HG02642 (cell line): ENCODE data around the gene TBC1D1.
"Not testable (repeated sequence)": the region's sequence is repeated elsewhere in the genome, so short reads cannot be mapped to it uniquely, and the experiment has no call there.

Source experiments
- ATAC-seq: cut with Tn5 transposase; IDR thresholded peaks from one replicate; pipeline ENCODE4 v1.9.1; 2021; ENCODE audit warnings: mild to moderate bottlenecking; ENCODE audit not compliant: unreplicated experiment, poor library complexity

TBC1D1 gene

DNA sequence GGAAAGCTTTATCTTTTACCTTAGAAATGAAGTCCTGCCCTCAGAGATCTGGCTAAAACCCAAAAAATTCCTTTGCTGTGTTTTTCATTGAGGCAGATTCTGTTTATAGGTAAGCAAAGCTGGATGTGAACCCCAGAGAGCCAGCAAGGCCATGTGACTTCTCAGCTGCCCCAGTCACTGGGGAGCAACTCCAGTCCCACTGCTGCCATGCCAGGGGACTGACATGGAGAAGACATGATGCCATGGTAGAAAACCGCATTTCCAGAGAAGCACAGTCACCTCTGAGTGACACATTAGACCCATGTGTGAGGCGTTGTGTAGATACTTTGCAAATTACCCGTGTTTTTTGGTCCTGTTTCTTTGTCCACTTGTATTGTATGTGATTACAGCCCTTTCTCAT lies 114.8 kb downstream of the TBC1D1 start:
- ATAC-seq: no peak

DNA sequence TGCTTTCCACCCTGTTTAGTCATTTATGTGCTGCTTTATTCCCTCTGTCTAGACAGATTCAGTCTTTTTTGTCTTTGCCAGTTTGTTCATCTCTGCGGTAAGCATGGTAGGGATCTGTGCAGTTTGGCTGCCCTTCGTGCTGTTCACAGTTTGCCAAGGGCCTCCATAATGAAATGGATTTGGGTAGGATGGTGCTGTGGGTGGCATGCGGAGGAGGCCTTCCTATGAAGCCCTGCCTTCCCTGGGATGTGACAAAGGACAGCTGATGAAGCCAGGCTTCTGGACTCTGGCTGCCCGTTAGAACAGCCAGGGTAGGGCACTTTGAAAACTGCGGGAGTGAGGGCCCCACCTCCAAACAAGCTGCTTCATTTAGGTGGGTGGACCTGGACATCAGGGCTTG lies 116.8 kb downstream of the TBC1D1 start:
- ATAC-seq: no peak

DNA sequence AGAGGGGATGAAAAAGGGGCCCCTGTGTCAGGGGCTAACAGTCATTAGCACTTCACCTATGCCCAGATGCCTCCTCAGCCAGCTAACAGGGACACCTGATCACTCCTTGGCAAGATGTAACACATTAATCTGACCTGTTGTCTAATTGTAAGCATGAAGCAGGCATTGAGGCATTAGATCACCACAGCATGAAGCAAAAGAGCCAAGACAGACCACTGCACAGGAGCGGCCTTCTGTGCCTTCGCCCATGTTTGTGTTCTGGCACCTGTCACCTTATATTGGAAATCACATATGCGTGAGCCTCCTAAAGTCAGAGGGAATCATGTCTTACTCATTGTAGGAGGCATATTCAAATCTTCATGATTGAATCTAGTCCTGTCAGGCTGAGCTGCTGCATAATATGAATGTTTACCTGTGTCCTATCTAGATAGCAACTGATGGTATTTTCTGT lies 117.7 kb downstream of the TBC1D1 start:
- no peak for ATAC-seq

DNA sequence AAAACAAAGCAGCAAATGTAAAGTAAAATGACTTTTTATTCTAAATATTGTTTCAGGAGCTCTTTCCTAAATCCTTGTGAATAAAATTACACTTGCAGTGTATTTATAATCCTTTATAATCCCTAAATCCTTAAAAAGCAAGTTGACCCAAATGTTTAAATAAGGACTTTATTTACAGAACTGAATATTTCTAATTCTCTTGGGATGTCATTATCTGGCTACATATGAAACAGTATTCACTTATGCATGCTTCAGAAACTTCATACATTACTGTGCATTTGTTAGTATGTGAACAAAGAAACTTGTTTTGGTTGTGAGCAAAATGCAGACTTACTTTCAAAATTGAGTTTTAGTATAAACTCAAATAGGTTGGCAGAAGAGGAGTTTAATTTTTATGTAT lies 118.5 kb downstream of the TBC1D1 start:
- ATAC-seq: no peak

DNA sequence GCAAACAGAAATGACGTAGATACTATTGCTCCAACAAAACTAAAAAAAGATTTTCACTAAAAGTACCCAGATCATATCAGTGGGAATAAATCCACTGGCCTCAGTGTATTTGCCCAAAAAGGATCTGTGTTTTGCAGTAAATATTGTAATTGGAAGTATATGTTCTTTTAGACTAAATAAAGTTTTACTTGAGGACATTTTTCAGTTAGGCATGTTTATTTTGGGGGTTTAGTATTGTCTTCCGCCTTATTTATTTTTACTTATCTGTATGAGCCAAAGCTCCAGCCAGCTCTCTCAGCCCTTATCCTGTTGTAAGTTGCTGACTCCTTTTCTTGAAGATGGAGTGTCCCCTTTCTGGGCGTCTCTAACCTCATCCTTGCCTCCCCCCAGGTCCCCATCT lies 119.1 kb downstream of the TBC1D1 start:
- ATAC-seq: no peak

DNA sequence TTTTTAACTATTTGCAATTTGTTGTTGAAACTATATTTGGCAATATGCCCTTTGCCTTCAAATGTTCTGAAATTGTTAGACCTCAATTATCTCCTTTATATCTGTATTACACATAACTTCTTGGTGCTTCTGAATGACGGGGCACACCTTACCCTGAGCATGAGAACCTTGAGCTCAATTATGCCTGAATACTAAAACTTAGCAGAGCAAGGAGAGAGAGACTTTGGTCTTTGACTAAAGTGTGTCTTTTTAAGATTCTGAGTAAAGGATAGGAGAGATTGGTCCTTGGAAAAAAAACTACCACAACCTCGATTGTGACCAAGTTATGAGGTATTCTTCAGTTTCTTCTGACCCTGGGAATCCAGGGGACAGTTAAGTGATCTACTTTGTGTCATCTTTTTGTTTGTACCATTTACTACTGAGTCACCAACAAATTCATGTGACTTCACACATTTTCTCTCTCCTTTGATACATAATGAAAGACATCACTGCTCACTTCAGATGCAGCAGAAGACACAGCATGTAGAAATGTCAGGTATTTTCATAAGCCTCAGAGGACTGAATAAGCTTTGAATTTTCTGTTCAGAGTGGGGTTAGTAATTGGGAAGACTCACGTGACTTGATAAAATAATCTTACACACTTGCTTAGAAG lies 120.8 kb downstream of the TBC1D1 start:
- no peak for ATAC-seq

DNA sequence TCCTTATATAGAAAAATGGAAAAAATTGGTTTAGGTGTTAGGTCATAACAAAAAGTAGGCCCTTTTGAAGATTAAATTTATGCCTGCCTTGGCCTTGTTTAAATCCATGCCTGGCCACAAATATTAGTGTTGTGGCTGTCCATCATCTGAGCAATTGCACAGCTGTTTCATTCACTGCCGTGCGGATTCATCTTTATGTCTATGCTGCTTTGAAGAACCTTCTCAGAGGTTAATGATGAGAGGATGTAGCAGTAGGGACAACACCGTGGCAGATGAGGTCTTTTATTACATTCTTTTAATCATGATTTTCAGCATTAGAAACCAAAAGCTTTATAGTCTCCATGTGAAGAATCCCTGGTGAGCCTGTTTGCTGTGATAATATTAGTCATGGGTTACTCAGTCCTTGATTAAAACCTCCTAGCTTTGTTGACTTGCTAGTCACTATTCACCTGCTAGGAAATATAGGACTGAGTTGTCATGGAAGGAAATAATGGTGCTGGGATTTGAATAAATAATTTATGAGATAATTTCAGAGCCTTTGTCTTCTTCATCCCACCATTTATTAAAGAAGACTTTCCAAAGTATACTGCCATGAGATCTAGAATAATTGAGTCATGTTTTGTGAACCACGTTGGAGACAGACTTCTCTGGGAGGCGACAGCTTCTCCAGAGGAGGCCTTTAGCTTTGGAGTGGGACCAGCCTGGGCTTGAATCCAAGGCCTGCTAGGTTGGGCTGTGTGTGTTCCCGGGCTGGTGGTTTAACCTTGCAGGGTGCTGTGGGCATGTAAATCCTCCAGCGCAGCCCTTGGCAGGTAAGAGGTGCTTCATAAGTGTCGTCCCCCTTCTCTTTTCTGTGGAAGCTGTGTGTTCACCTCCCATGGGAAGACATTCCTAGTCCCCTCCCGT lies 122.8 kb downstream of the TBC1D1 start:
- ATAC-seq: no peak

DNA sequence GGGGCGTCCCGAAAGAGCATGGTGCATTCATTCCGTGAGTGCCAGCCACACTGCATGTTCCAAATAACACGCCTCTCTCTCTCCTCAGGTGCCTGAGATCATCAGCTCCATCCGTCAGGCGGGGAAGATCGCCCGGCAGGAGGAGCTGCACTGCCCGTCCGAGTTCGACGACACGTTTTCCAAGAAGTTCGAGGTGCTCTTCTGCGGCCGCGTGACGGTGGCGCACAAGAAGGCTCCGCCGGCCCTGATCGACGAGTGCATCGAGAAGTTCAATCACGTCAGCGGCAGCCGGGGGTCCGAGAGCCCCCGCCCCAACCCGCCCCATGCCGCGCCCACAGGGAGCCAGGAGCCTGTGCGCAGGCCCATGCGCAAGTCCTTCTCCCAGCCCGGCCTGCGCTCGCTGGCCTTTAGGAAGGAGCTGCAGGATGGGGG lies 123.6 kb downstream of the TBC1D1 start:
- ATAC-seq: no peak

DNA sequence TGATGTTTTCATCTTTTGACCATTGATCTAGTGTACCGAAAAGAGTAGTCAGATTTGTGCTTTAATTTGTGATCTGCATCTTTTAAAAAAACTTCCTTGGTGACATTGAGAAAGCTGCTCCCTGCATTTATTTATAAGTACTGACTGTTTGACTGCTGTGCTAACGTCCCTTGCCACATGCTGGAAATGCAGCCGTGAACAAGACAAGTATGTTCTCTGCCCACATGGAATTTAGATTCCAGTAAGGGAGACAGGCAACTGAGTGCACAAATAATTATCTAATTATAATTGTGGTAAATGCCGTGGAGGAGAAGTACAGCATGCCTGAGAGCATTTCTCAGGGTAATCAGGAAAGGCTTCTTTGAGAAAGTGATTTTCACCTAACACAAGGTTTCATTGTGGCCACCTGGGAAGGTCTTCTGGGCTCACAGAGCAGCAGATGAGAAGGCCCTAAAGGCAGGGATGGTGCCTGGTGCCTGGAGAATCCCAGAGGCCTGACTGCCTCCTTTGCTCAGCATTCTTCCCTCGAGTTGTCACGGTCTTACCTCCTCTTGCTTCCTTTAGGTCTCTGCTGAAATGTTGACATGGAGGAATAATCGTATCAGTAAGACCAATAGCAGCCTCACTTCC lies 125.1 kb downstream of the TBC1D1 start:
- ATAC-seq: no peak

DNA sequence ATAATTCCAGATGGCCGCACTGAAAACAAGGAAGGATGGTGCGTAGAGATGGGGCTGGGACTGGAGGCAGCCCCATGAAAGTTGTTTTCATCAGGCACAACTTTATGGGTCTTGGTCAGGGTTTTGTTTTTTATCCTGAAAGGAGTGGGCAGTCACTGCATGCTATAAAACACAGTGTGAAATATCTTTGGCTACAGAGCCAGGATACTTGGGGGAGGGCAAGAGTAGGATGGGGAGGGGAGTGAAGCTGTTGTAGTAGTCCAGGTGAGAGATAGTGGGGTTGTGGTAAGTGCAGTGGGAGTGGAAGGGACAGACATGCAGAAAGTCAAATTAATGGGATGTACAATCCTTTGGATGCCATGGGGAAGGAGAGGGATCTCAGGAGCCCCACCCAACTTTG lies 125.8 kb downstream of the TBC1D1 start:
- ATAC-seq: no peak

DNA sequence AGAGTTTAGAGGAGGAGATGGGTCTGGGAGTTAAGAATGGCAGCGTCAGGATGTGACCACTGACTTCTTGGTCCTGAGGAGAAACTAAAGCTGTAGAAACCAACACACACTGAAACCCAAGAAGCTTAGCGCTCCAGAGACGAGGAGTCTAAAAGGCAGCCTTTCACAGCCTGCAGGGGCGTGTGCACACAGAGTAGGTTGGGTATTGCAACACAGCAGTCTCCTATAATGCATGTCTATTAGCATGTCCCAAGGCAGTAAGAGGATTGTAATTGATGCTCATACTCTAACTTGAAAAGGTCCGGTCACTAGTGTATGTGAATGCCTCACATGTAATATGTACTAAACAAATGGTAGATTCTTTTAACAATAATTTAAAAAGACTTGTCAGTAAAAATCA lies 126.7 kb downstream of the TBC1D1 start:
- no peak for ATAC-seq

DNA sequence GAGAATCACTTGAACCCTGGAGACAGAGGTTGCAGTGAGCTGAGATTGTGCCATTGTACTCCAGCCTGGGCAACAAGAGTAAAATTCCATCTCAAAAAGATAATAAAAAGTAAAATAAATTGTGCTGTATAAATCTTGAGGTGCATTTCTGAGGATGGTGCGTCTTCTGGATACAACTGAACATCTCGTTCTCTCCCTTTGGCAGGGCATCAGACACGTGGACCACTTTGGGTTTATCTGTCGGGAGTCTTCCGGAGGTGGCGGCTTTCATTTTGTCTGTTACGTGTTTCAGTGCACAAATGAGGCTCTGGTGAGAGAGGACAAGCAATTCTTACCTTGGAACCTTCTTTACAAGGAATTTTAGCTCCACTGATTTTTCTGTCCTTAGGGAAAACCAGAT lies 129.5 kb downstream of the TBC1D1 start:
- ATAC-seq: no peak

DNA sequence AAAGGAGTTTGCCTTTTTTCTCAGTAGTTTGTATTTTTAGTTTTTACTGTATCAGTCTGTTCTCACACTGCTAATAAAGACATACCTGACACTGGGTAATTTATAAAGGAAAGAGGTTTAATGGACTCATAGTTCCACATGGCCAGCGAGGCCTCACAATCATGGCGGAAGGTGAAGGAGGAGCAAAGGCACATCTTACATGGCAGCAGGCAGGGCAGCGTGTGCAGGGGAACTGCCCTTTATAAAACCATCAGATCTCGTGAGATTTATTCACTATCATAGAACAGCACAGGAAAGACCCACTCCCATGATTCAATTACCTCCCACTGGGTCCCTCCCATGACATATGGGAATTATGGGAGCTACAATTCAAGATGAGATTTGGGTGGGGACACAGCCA lies 130.1 kb downstream of the TBC1D1 start:
- not testable (repeated sequence) for ATAC-seq

DNA sequence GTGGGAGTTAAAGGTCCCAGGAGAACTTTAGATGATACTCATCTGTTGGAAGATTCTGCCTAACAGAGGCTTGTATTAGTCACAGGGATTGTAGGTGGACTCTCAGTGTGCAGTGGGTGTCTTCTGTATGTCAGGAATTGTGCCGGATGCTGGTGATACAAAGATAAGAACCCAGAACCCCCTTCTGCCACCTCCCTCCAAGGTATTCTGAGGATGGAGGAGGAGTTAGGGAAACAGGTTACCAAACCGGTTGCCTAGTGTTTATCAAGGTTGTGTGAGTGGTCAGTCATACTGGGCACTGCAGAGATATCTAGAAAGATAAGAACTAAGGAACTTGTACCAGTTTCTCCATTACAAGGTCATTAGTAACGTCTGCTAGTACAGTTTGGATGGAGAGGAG lies 130.9 kb downstream of the TBC1D1 start:
- ATAC-seq: no peak

DNA sequence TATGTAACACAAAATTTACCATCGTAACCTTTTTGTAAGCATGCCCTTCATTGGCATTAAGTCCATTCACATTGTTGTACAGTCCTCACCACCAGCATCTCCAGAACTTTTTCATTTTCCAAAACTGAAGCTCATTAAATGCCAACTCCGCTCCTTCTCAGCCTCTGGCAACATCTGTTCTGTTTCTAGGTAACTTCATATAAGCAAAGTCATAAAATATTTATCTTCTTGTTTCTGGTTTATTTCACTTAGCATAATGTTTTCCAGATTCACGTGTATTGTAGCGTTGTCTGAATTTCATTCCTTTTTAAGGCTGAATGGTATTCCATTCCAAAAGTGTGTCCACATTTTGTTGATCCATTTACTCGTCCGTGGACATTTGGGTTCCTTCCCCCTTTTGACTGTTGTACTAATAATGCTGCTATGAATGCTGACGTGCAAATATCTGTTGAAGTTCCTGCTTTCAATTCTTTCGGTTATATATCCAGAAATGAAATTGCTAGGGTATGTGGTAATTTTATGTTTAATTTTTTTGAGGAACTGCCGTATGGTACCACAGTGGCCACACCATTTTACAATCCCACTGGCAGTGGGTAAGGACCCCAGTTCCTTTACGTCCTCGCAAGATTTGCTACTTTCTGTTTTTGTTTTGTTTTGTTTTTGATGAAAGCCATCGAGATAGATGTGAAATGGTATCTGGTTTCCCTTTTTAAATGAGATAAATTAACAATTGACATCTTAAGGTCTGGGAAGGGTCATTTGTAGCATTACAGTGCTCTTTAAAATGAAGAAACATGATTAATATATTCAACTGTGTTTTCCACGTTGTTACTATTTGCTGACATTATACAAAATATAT lies 132.7 kb downstream of the TBC1D1 start:
- ATAC-seq: no peak

DNA sequence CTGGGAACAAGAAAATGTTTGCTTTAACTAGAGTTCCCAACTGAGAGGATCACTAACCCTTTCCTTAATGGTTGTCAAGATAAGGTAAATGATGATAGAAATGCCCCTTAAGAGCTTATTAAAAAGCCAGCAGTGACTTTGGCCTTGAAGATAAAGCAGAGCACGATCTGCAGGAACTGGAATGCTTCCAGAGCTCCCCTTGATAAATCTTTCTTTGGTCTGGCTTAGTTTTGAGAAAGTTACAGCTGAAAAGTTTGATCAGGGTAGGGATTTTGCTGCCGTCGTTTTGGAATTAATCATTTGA lies 133.3 kb downstream of the TBC1D1 start:
- no peak for ATAC-seq

DNA sequence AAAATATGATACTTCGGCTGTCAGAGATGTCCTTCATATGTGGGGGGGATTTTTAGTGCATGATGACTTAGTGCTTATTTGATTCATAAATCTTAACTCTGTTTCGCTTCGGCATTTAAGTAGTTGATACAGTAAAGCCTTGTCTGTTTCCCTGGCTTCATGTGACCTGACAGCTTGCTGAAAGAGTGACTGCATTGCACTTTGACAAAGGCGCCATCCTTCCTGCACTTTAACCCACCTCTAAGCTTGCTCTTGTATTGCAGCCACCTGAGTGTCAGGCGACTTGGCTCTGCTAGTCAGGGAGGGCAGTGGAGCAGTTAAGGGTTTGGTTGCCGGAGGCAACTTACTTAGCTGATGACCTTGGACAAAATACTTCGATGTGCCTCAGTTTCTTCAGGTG lies 134.8 kb downstream of the TBC1D1 start:
- ATAC-seq: no peak

DNA sequence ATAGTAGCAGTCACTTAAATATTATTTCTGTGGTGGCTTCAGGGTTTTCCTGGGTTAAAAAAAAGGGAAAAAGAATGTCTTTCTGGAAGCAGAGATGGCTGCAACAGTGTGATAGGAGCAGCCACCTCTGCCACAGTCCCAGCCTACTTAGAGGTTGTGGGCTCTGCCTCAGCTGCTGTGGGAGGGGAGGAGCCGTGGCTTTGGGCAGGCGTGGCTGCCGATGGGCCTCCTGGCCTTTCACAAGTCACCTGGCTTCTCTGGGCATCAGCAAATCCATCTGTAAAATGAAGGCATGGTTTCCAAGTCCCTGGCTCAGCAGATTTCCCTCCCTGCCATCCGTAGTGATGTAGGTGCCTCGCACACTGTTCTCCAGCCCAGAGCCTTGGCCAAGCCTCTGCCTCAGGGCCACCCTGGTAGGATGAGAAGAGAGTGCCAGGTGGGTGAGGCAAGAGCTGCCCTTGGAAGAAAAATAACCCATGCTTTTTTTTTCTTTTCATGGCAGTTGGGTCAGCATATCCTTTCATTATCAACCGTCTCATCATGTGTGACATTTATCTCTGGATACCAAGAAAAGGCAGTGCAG lies 135.4 kb downstream of the TBC1D1 start:
- ATAC-seq: no peak

DNA sequence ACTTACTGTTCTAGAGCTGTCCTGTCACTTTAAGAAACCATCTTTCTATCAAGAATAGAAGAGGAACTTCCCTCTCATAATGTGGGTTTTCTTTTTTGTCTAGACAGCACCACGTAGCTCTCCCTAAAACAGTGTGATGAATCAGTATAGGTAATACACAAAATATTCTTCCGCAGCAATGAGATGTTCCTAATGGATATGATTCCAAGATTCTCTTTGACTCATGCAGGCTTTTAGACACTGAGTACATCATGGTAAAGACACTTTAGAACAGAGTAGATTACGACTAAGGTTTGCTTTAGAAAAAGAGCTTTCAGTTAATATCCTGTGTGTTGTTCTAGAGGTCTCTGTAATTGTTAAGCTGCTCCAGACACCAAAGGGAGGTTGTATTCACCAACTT lies 139.1 kb downstream of the TBC1D1 start:
- no peak for ATAC-seq
